GM20000 (cell line): ENCODE data around the gene CDK13.
"Not testable (repeated sequence)": the region's sequence is repeated elsewhere in the genome, so short reads cannot be mapped to it uniquely, and the experiment has no call there.

Source experiments
- DNase-seq: peaks from one replicate; pipeline ENCODE4 v3.0.0; 2012; ENCODE audit warnings: low spot score
- CTCF ChIP-seq: IDR thresholded peaks from 2 replicates; pipeline ENCODE4 v1.5.1; 2012; ENCODE audit warnings: mild to moderate bottlenecking, control low read depth; ENCODE audit errors: extremely low read depth, missing control alignments

The CDK13 gene

GRCh38 chr7:39949971-39950472, at the start of gene CDK13:
CDK13 (plus strand) TSS chr7:39950256; CDS start chr7:39950642, 386 bp downstream.
- peak; percentile 3 for TF ChIP-seq CTCF
- peak; percentile 88 for DNase-seq

GRCh38 chr7:39904077-39904486, 46.0 kb upstream of the CDK13 start:
- DNase-seq, result no peak
- TF ChIP-seq CTCF, result no peak

DNA sequence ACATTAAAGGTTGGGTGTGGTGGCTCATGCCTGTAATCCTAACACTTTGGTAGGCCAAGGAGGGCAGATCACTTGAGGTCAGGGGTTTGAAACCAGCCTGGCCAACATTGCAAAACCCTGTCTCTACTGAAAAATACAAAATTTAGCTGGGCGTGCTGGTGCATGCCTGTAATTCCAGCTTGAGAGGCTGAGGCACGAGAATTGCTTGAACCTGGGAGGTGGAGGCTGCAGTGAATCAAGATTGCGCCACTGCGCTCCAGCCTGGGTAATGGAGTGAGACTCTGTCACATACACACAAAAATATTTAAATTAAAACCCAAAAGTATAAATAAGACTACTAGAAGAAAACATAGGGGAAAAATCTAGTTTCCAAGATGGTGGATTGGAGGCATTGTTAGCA, 41.9 kb upstream of the CDK13 start:
- TF ChIP-seq CTCF, result no peak

DNA sequence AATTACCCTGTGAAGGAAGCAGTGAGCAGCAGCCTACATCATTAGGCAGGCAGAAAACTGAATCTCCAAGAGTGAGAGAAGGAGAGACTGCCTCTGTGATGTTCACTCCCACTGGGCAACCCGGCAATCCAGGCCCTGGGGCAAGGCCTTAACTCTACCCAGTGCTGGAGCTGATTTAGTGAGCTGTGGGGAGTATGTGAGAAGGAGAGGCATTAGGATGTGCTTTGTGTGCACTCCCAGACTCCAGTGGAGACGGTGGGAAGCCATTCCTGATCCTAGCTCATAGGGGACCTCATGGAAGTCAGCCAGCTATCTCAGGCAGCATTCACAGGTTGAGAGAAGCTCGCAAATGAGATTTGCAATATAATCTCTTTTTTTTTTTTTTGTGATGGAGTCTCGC, 41.1 kb upstream of the CDK13 start:
- no peak for DNase-seq
- TF ChIP-seq CTCF, result no peak

More for the DNA sequence above, 41.9 kb upstream of the CDK13 start:
- no peak for DNase-seq

- TF ChIP-seq CTCF, result no peak
- DNase-seq, result no peak
Observed at GRCh38 chr7:39909526-39909925, 40.5 kb upstream of the CDK13 start.

GRCh38 chr7:39910108-39910869, 39.8 kb upstream of the CDK13 start:
- TF ChIP-seq CTCF, result no peak
- DNase-seq, result no peak

- DNase-seq, result no peak
- TF ChIP-seq CTCF, result no peak
Observed at GRCh38 chr7:39911167-39911566, 38.9 kb upstream of the CDK13 start.

- not testable (repeated sequence) for DNase-seq
Observed at GRCh38 chr7:39915847-39916246, 34.2 kb upstream of the CDK13 start.
